ENCODE measurements around the gene NDE1. TPM values are rescaled to one million over a fixed set of nuclear protein-coding genes. Genes with fewer than 3 reads are reported as not detected.

NDE1 gene
- total and polyA plus RNA-seq, 2 donors (not counting 1 experiment from before 2014, with no cell fraction given): 33.5 to 149 TPM

DNA sequence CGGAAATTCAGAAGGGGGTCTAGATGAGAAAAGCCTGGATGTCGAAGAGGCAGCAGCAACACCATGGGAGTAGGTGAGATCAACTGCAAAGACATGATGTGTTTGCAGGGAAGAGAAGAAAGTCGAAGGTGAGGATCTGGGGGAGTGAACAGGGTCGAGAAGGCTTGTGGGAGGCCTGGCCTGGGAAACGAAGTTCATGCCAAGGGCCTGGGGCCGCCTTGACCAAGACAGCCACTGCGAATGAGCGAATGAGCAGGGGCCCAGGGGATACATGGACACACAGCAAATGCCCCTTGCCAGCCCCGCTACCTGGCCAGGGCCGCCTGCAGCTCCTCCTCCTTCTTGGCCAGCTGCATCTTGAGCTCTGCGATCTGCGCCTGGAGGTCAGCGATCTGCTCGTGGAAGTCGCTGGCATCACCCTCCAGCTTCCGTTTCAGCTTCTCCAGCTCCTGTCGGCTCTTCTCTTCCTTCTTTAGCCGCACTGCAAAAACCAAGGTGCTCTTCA is 87.1 kb downstream of the NDE1 start:
- DNase-seq: no peak
- peaks cover 0 to 13% (median 0%) of the 10 kb centered on the region in 3 donors for H3K9me3 ChIP-seq (ENCODE audit: control extremely low read depth in 1 of 3, control insufficient read depth in 2 of 3, insufficient read depth in 1 of 3, low read length in 2 of 3)
- TF ChIP-seq, protein P1, sequence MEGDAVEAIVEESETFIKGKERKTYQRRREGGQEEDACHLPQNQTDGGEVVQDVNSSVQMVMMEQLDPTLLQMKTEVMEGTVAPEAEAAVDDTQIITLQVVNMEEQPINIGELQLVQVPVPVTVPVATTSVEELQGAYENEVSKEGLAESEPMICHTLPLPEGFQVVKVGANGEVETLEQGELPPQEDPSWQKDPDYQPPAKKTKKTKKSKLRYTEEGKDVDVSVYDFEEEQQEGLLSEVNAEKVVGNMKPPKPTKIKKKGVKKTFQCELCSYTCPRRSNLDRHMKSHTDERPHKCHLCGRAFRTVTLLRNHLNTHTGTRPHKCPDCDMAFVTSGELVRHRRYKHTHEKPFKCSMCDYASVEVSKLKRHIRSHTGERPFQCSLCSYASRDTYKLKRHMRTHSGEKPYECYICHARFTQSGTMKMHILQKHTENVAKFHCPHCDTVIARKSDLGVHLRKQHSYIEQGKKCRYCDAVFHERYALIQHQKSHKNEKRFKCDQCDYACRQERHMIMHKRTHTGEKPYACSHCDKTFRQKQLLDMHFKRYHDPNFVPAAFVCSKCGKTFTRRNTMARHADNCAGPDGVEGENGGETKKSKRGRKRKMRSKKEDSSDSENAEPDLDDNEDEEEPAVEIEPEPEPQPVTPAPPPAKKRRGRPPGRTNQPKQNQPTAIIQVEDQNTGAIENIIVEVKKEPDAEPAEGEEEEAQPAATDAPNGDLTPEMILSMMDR (IDR thresholded peaks at IDR 0.05): no peak
- TF ChIP-seq EZH2 (IDR thresholded peaks at IDR 0.05; ENCODE audit: borderline replicate concordance, insufficient read depth, low read depth, low read length, poor library complexity, severe bottlenecking): no peak
- CTCF ChIA-PET: no interaction called here
- no peak overlapping the region for H3K4me3 ChIP-seq (ENCODE audit: control extremely low read depth in 1 of 5, extremely low read depth in 1 of 5, insufficient read depth in 1 of 5, low read depth in 2 of 5, low read length in 4 of 5)
- no peak overlapping the region for H3K9ac ChIP-seq (ENCODE audit: low read length)
- 93% methylated on average over 18 of the region's 18 CpGs for WGBS (ENCODE audit: insufficient coverage)
- H3K36me3 ChIP-seq (replicated peaks in 1 of 2; ENCODE audit: control extremely low read depth in 1 of 2, control insufficient read depth in 1 of 2, extremely low read depth in 1 of 2, insufficient read depth in 2 of 2, low read length in 1 of 2): peaks cover 0 to 31% of the 10 kb centered on the region in 2 experiments
- H2AFZ ChIP-seq (ENCODE audit: insufficient read depth, low read depth, low read length, poor library complexity, severe bottlenecking): no peak overlapping the region
- no peaks in the 10 kb centered on the region for H3K27me3 ChIP-seq (replicated peaks in 1 of 4; ENCODE audit: control extremely low read depth in 1 of 4, control insufficient read depth in 3 of 4, insufficient read depth in 4 of 4, low read length in 3 of 4)
- H3K27ac Mint-ChIP-seq: no peak overlapping the region
- H3K79me2 ChIP-seq (ENCODE audit: control insufficient read depth, insufficient read depth, low read length): no peaks in the 10 kb centered on the region
- no peaks in the 10 kb centered on the region for H3K4me1 Mint-ChIP-seq
- intact Hi-C loops (cut with micrococcal nuclease): no loop called here
- no peak for ATAC-seq (ENCODE audit: low read depth)
- H3K4me3 Mint-ChIP-seq: no peak overlapping the region
- no peak overlapping the region for H3K4me2 ChIP-seq (replicated peaks; ENCODE audit: low read depth, low read length, poor library complexity, severe bottlenecking)
- POLR2A ChIA-PET: no interaction called here
- no peak overlapping the region for H3K27ac ChIP-seq (ENCODE audit: low read length in 2 of 2)
- no peaks in the 10 kb centered on the region for H4K20me1 ChIP-seq (ENCODE audit: control insufficient read depth, insufficient read depth, low read length, poor library complexity, severe bottlenecking)
- no peaks in the 10 kb centered on the region for H3K27me3 Mint-ChIP-seq
- no peaks in the 10 kb centered on the region for H3K9me3 Mint-ChIP-seq (ENCODE audit: insufficient read depth)
- H3K4me1 ChIP-seq (ENCODE audit: control insufficient read depth in 2 of 2, insufficient read depth in 2 of 2, low read length in 2 of 2): no peaks in the 10 kb centered on the region

DNA sequence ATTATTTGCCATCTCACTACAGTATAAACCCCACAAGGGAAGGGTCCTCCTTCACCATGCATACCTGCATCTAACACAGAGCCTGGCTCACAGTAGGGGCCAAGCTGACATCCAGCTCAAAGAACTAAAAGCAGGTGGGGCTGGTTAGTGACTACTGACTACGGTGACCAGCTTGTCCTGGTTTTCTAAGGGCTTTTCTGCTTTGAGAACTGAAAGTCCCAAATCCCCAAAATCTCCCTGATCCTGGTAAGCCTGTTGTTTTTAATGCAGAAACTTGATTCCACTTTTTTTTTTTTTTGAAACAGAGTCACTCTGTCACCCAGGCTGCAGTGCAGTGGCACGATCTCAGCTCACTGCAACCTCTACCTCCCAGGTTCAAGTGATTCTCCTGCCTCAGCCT is 89.4 kb downstream of the NDE1 start:
- CTCF ChIA-PET: no interaction called here

More for the DNA sequence above, 89.4 kb downstream of the NDE1 start:
- WGBS (ENCODE audit: insufficient coverage): 100% methylated on average over 1 of the region's 2 CpGs
- Histone ChIP-seq H3K27ac (ENCODE audit: low read length in 2 of 2) (no peak overlapping the region), H2AFZ (ENCODE audit: insufficient read depth, low read depth, low read length, poor library complexity, severe bottlenecking) (no peak overlapping the region), H3K79me2 (ENCODE audit: control insufficient read depth, insufficient read depth, low read length) (no peaks in the 10 kb centered on the region), H3K9ac (ENCODE audit: low read length) (no peak overlapping the region), H3K36me3 (replicated peaks in 1 of 2; ENCODE audit: control extremely low read depth in 1 of 2, control insufficient read depth in 1 of 2, extremely low read depth in 1 of 2, insufficient read depth in 2 of 2, low read length in 1 of 2) (peaks cover 0 to 34% of the 10 kb centered on the region in 2 experiments), H4K20me1 (ENCODE audit: control insufficient read depth, insufficient read depth, low read length, poor library complexity, severe bottlenecking) (no peaks in the 10 kb centered on the region), H3K9me3 (ENCODE audit: control extremely low read depth in 1 of 3, control insufficient read depth in 2 of 3, insufficient read depth in 1 of 3, low read length in 2 of 3) (peaks cover 0 to 13% (median 0%) of the 10 kb centered on the region in 3 donors), H3K4me2 (replicated peaks; ENCODE audit: low read depth, low read length, poor library complexity, severe bottlenecking) (no peak overlapping the region), H3K27me3 (replicated peaks in 1 of 4; ENCODE audit: control extremely low read depth in 1 of 4, control insufficient read depth in 3 of 4, insufficient read depth in 4 of 4, low read length in 3 of 4) (no peaks in the 10 kb centered on the region), H3K4me1 (ENCODE audit: control insufficient read depth in 2 of 2, insufficient read depth in 2 of 2, low read length in 2 of 2) (no peaks in the 10 kb centered on the region), H3K4me3 (ENCODE audit: control extremely low read depth in 1 of 5, extremely low read depth in 1 of 5, insufficient read depth in 1 of 5, low read depth in 2 of 5, low read length in 4 of 5) (no peak overlapping the region)
- Mint-ChIP-seq H3K4me1 (no peaks in the 10 kb centered on the region), H3K9me3 (ENCODE audit: insufficient read depth) (no peaks in the 10 kb centered on the region), H3K27ac (no peak overlapping the region), H3K4me3 (no peak overlapping the region), H3K27me3 (no peaks in the 10 kb centered on the region)
- no peak for TF ChIP-seq EZH2 (IDR thresholded peaks at IDR 0.05; ENCODE audit: borderline replicate concordance, insufficient read depth, low read depth, low read length, poor library complexity, severe bottlenecking)
- TF ChIP-seq, protein P1 (IDR thresholded peaks at IDR 0.05): no peak
- intact Hi-C loops (cut with micrococcal nuclease): no loop called here
- DNase-seq: no peak
- POLR2A ChIA-PET: no interaction called here
- ATAC-seq (ENCODE audit: low read depth): no peak
